NCI-H1436 (cell line): ENCODE data around the gene CELF4.

Experiments used
- DNase-seq: peaks from one replicate; lab custom pipeline; 2025; lab: John Stamatoyannopoulos, UW

The CELF4 gene

DNA sequence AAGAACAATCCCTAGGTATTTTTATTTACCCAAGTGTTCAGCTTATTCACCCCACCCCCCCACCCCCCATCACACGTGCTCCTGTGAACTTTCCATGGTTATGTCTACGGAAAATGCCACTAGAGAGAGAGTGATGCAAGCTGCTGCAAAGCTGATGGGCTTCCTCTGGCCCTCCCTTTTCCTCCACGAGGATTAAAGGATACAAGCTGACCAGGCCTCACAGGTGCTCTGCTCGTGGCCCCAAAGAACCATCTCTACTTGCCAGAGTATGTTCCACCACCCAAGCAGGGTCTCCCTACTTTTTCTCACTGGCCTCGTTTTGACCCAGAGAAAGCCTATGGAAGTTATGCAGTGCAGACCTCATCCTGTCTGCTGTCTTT lies 342.6 kb downstream of the CELF4 start:
- no peak for DNase-seq

DNA sequence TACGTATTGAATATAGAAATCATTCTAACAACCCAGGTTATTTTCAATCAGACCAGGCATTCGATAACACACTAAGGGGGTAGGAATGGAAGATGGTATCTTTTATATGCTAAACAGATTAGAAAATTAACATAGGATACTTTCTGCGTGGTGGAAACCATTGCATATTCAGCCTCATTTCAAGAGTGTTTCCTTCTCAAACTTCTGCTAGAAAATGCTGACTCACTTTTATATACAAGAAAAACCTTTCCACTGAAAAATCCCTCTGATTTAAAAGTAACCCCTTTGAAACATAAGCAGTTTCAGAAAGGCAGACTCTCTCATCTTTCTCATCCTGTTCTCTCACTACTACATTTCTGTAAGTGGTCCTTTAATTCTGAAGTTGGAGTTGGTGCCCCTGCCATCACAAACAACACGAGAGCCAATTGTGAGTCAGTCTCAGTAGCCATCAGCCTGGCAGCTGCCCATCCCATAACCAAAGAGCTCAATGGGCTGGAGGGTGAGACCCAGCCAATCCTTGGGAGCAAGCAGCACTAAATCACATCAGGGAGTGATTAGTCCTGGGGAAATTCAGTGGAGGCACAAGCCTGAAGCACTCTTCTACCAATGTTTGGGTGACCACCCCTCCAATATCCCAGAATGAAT lies 343.1 kb downstream of the CELF4 start:
- DNase-seq, result no peak

DNA sequence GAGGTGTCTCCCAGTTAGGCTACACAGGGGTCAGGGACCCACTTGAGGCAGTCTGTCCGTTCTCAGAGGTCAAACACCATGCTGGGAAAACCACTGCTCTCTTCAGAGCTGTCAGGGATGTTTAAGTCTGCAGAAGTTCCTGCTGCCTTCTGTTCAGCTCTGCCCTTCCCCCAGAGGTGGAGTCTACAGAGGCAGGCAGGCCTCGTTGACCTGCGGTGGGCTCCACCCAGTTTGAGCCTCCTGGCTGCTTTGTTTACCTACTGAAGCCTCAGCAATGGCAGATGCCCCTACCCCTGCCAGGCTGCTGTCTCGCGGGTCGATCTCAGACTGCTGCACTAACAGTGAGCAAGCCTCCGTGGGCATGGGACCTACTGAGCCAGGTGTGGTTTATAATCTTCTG lies 346.3 kb downstream of the CELF4 start:
- DNase-seq, result no peak

DNA sequence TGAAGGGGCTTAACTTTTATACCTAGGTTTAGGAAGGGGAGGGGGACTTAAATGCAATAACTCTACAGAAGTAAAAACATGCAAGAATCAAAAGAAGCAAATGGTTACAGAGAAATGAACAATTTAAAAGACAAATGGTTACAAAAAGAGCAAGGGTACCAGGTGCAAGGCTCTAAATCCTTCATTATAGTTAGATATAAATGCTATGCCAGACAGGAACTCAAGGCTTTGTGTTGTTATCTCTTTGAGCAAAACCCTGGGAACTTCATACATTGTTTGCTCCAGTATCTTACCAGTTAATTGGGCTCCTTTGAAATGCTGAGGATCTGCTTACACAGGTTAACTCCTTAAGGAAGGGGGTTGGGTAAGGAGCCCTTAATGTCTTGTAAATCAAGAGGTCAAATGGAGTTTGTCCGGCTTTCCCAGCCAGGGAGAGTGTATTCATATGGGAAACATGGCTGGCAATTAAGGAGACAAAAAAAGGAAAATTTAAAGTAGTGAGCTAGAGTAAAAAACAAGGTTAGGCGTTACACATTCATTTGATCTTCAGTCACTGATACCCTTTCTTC lies 347.5 kb downstream of the CELF4 start:
- DNase-seq, result no peak

DNA sequence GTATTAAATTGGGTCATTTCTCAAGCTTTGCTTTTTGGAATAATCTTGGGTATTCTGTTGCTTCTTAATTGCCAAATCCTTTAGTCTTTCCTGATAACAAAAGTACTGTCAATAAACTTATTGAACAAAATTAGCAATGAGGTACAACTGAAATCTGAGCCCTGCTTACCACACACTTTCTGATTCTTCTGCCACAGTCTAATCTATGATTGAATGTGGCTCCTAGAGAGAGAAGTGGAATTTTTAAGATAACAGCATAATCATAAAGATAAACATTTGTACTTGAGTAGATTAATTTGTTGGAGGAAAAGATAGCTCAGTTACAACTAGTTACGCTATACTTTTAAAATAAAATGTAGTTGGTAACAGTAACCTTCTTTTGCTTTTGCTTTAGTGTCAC lies 354.8 kb downstream of the CELF4 start:
- no peak for DNase-seq

DNA sequence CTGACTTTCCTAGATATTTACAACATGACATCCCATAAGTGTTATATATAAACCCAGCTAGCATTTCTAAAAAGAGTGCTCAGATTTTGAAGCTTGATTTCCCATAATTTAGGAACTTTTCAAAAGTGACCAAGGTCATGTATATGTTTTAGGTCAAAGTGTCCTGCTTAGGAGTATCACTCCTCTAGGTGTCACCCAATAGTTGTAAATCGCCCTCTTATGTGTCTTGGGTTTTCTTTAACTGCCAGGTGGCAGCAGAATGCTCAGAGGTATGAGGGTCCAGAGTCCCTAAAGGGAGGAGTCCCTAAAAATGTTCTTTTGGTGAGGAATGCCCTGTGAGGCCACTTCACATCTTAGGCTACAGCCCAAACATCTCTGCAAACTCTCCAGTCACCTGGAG lies 358.3 kb downstream of the CELF4 start:
- DNase-seq, result no peak

DNA sequence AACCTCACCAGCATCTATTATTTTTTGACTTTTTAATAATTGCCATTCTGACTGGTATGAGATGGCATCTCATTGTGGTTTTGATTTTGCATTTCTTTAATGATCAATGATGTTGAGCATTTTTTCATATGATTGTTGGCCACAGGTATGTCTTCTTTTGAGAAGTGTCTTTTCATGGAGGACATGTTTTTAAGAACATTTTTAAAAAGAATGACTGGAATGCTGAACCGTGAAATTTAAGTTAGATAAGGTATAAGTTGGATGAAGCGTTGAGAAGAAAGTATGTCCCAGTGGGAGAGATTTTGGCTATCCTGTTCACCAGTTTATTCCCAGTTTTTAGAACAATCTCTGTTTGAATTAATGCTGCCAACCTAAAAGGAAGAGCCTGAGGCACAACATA lies 365.9 kb downstream of the CELF4 start:
- DNase-seq, result no peak
